Endothelial cell of umbilical vein (primary cell): Measurements from ENCODE around the gene TGM1. TPM values are rescaled to one million over a fixed set of nuclear protein-coding genes. Genes with fewer than 3 reads are reported as not detected.

Experiments
- BruUV-seq: library from RNA; stranded (reverse); fragments of 400-500 nt; replicated peaks from 2 replicates; lab custom pipeline; 2021; lab: Mats Ljungman, UMichigan
- CTCF ChIA-PET: fragments of 300-600, 350-600 bp; sonication (Branson Sonifier 250); formaldehyde crosslinking; loops from one replicate; lab custom pipeline; 2021; ENCODE audit warnings: antibody characterized with exemption, inconsistent platforms; lab: Charles Lee
- POLR2A ChIA-PET: fragments of 300-600, 350-600 bp; sonication (Branson Sonifier 250); formaldehyde crosslinking; loops from one replicate; lab custom pipeline; 2021; ENCODE audit warnings: antibody characterized with exemption, inconsistent platforms; lab: Charles Lee
- DNase-seq: peaks from one replicate; pipeline ENCODE4 v3.0.0-alpha.2; 2011; ENCODE audit warnings: low read depth, low spot score
- FAIRE-seq: peaks from 2 replicates; lab custom pipeline; 2011; peaks lifted over from hg19 to GRCh38; lab: Jason Lieb, UNC
- H2AFZ ChIP-seq: 2 replicates; pipeline ENCODE4 v1.6.0; 2012; ENCODE audit warnings: low read depth, low read length, control low read depth, inconsistent platforms
- H3K27ac ChIP-seq: 2 replicates; pipeline ENCODE4 v1.5.1; 2011; ENCODE audit warnings: low read depth, mild to moderate bottlenecking, control low read depth, low read length, moderate library complexity; ENCODE audit not compliant: insufficient read depth
- H3K27me3 ChIP-seq, 2 experiments: 2 replicates each; pipeline versions ENCODE4 v1.6.0 to v1.6.1; 2011; ENCODE audit warnings: low read length in 2 of 2, mixed read lengths in 1 of 2; ENCODE audit not compliant: control insufficient read depth in 2 of 2, insufficient read depth in 2 of 2
- H3K36me3 ChIP-seq, 2 experiments: 2 replicates in 1 of 2; 3 replicates in 1 of 2; pipeline ENCODE4 v1.5.1; 2011; ENCODE audit warnings: low read length in 2 of 2, mild to moderate bottlenecking in 1 of 2, moderate library complexity in 1 of 2; ENCODE audit not compliant: control insufficient read depth in 2 of 2, insufficient read depth in 2 of 2; ENCODE audit errors: extremely low read depth in 1 of 2
- H3K4me1 ChIP-seq: 3 replicates; pipeline ENCODE4 v1.5.1; 2011; ENCODE audit warnings: mild to moderate bottlenecking, low read length; ENCODE audit not compliant: control insufficient read depth, insufficient read depth; ENCODE audit errors: extremely low read depth
- H3K4me2 ChIP-seq: 2 replicates; pipeline ENCODE4 v1.6.1; 2011; ENCODE audit warnings: low read length, control low read depth, mixed read lengths; ENCODE audit not compliant: insufficient read depth
- H3K4me3 ChIP-seq, 3 experiments: fragments of 200-600 bp in 1 of 3; sonication (generic), shearing (Covaris generic) in 1 of 3; replicated peaks in 1 of 3; 2 replicates each; pipeline ENCODE4 v1.5.1; 2011 to 2016; ENCODE audit warnings: control low read depth in 3 of 3, low read length in 3 of 3, mild to moderate bottlenecking in 2 of 3, inconsistent platforms in 1 of 3, low read depth in 1 of 3, moderate library complexity in 1 of 3; ENCODE audit not compliant: insufficient read depth in 1 of 3
- H3K79me2 ChIP-seq: 2 replicates; pipeline ENCODE4 v1.6.0; 2012; ENCODE audit warnings: low read length, inconsistent platforms; ENCODE audit not compliant: control insufficient read depth, insufficient read depth
- H3K9ac ChIP-seq: replicated peaks from 2 replicates; pipeline ENCODE3; 2011; ENCODE audit warnings: low read length, control low read depth; ENCODE audit not compliant: insufficient read depth; ENCODE audit errors: extremely low read depth
- H3K9me1 ChIP-seq: replicated peaks from 3 replicates; pipeline ENCODE4 v1.6.0; 2011; ENCODE audit warnings: mild to moderate bottlenecking, low read length; ENCODE audit not compliant: control insufficient read depth, insufficient read depth; ENCODE audit errors: extremely low read depth
- H3K9me3 ChIP-seq: replicated peaks from 2 replicates; pipeline ENCODE4 v1.5.1; 2012; ENCODE audit warnings: low read length, inconsistent platforms; ENCODE audit not compliant: control insufficient read depth, insufficient read depth
- H4K20me1 ChIP-seq: replicated peaks from 2 replicates; pipeline ENCODE3; 2011; ENCODE audit warnings: mild to moderate bottlenecking, low read length; ENCODE audit not compliant: control insufficient read depth, insufficient read depth; ENCODE audit errors: extremely low read depth
- EZH2 ChIP-seq: IDR thresholded peaks from 2 replicates; pipeline ENCODE4 v1.6.1; 2012; ENCODE audit warnings: borderline replicate concordance, low read depth, mild to moderate bottlenecking, moderate library complexity, low read length, inconsistent platforms; ENCODE audit not compliant: severe bottlenecking
- FOS ChIP-seq: IDR thresholded peaks from 2 replicates; pipeline ENCODE4 v1.6.1; 2011; ENCODE audit warnings: mild to moderate bottlenecking, low read length, moderate library complexity, borderline replicate concordance; ENCODE audit not compliant: insufficient read depth
- GATA2 ChIP-seq: IDR thresholded peaks from 2 replicates; pipeline ENCODE4 v1.7.0; 2011; ENCODE audit warnings: low read depth, mild to moderate bottlenecking, moderate library complexity, mixed read lengths, low read length; ENCODE audit not compliant: insufficient read length, insufficient read depth
- JUN ChIP-seq: IDR thresholded peaks from 2 replicates; pipeline ENCODE4 v1.6.1; 2011; ENCODE audit warnings: borderline replicate concordance, low read depth; ENCODE audit not compliant: insufficient read length, insufficient read depth
- MYC ChIP-seq: IDR thresholded peaks from one replicate; pipeline ENCODE4 v1.6.1; 2011; ENCODE audit warnings: mild to moderate bottlenecking, low read depth, low read length
- POLR2A ChIP-seq: IDR thresholded peaks from 2 replicates; pipeline ENCODE4 v1.6.1; 2012; ENCODE audit warnings: low read depth, mild to moderate bottlenecking, control low read depth, low read length
- POLR2AphosphoS5 ChIP-seq: IDR thresholded peaks from 2 replicates; pipeline ENCODE4 v1.6.1; 2012; ENCODE audit warnings: low read depth, mild to moderate bottlenecking, control low read depth, low read length, moderate library complexity; ENCODE audit not compliant: insufficient read depth
- dilution Hi-C: fragments of 300-500 bp; cut with MboI; formaldehyde crosslinking; loops from one replicate; pipeline ENCODE4 v1.15.0; 2019; ENCODE audit warnings: low sequenced_read_pairs; ENCODE audit not compliant: extremely low pct_ligation_motif_present
- intact Hi-C: fragments of 100-400 bp; cut with micrococcal nuclease; formaldehyde crosslinking; loops from one replicate; pipeline ENCODE4 v1.10.0; 2022
- polyA plus RNA-seq, 4 experiments: library from polyadenylated mRNA; depleted of rRNA in 3 of 4; stranded (reverse) in 3 of 4; unstranded in 1 of 4; fragments of >200 nt; gene quantifications; 2 replicates each; pipeline versions ENCODE4 v1.2.1 to v1.2.3, GENCODE V29; 2011 to 2012; ENCODE audit warnings: missing spikeins in 1 of 4
- total RNA-seq: library from RNA; stranded (reverse); gene quantifications from 2 replicates; pipeline ENCODE4 v1.2.3, GENCODE V29; 2021
- TF ChIP-seq, protein P1 (sequence below), 2 donors: IDR thresholded peaks; 1 replicate in 1 of 2; 2 replicates in 1 of 2; pipeline ENCODE4 v1.5.1; 2011; ENCODE audit warnings: low read length in 2 of 2, mild to moderate bottlenecking in 2 of 2, moderate library complexity in 2 of 2, control low read depth in 1 of 2, inconsistent platforms in 1 of 2, low read depth in 1 of 2; ENCODE audit not compliant: insufficient read depth in 1 of 2; ENCODE audit errors: extremely low read depth in 1 of 2
- TF ChIP-seq, protein P2 (sequence below): IDR thresholded peaks from 2 replicates; pipeline ENCODE4 v1.6.1; 2011; ENCODE audit not compliant: insufficient read depth, insufficient read length

Gene TGM1
- total and polyA plus RNA-seq, 2 donors (not counting 3 experiments of a cell fraction or from before 2014, with no cell fraction given): 1.0 to 3.4 TPM

DNA sequence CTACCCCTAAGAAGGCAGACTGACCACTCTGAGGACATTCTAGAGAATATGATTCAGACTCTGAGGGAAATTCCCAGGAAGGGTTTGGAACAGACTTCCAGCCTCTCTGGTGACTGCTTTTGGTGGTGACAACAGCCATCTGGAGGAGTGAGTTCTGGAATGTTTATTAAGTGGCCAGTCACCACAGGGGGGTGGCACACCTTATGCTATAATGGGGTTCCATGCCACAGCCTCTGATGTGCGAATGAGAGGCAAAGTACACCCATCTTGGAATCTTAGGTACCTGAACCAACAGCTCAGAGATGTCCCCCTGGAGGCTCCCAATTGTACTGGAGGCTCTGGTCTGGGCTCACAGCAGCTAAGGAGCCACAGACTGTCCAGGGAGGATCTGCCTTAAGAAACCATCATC is 11.1 kb downstream of the TGM1 start:
- H3K27ac ChIP-seq: no peak overlapping the region
- no TSS peak for BruUV-seq
- H3K4me2 ChIP-seq: no peak overlapping the region
- no peaks in the 10 kb centered on the region for H3K27me3 ChIP-seq
- CTCF ChIA-PET: interaction anchor here (1.1 to 13.0 kb wide), 6 partner anchors 9 to 59 kb away, joined by 3 to 199 read pairs (median 6); partner anchors contain the start of genes CIDEB, DHRS1, LTB4R and LTB4R2
- H3K36me3 ChIP-seq: peaks cover 0 to 3% of the 10 kb centered on the region in 2 experiments
- no peak overlapping the region for H2AFZ ChIP-seq
- no peaks in the 10 kb centered on the region for H4K20me1 ChIP-seq
- TF ChIP-seq POLR2A (no peak), GATA2 (no peak)
- TF ChIP-seq, protein P1, sequence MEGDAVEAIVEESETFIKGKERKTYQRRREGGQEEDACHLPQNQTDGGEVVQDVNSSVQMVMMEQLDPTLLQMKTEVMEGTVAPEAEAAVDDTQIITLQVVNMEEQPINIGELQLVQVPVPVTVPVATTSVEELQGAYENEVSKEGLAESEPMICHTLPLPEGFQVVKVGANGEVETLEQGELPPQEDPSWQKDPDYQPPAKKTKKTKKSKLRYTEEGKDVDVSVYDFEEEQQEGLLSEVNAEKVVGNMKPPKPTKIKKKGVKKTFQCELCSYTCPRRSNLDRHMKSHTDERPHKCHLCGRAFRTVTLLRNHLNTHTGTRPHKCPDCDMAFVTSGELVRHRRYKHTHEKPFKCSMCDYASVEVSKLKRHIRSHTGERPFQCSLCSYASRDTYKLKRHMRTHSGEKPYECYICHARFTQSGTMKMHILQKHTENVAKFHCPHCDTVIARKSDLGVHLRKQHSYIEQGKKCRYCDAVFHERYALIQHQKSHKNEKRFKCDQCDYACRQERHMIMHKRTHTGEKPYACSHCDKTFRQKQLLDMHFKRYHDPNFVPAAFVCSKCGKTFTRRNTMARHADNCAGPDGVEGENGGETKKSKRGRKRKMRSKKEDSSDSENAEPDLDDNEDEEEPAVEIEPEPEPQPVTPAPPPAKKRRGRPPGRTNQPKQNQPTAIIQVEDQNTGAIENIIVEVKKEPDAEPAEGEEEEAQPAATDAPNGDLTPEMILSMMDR (IDR thresholded peaks at IDR 0.05; ENCODE audit: extremely low read depth in 1 of 2, insufficient read depth in 1 of 2, low read depth in 1 of 2, low read length in 2 of 2): peak in 1 of 2 donors; percentile 2
- dilution Hi-C loops (no loop called here), intact Hi-C loops (no loop called here)
- peak; percentile 12 for DNase-seq
- POLR2A ChIA-PET: interaction anchor here (1.1 kb wide), 1 partner anchor 10 kb away, joined by 6 read pairs; the partner anchor contains the start of gene TINF2
- peak; percentile 71 for FAIRE-seq
- no peak overlapping the region for H3K4me3 ChIP-seq
- H3K4me1 ChIP-seq: no peaks in the 10 kb centered on the region
- no peak overlapping the region for H3K9ac ChIP-seq
- no peaks in the 10 kb centered on the region for H3K9me1 ChIP-seq
- no peaks in the 10 kb centered on the region for H3K79me2 ChIP-seq
- no peaks in the 10 kb centered on the region for H3K9me3 ChIP-seq

DNA sequence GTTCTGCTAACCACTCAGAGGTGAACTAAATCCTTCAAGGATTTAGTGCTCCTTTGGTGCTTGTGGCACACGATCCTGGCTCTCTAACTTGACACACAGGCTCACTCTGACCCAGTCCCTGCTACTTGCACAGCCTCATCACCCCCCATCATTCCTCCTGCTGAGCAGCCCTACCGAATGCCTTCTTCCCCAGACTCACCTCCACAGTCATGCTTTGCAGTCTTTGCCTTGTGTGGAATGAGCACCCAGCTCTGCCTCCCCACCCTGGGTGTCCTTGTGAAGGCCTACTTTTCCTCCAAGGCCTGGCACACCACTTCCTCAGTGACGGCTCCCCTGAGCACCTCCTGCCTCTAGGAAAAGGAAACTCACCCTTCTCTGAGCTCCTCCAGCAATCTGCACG is 12.6 kb downstream of the TGM1 start:
- intact Hi-C loops: no loop called here
- Histone ChIP-seq H4K20me1 (no peaks in the 10 kb centered on the region), H3K27me3 (no peaks in the 10 kb centered on the region), H2AFZ (no peak overlapping the region), H3K9me3 (no peaks in the 10 kb centered on the region), H3K4me1 (no peaks in the 10 kb centered on the region), H3K4me2 (no peak overlapping the region), H3K4me3 (no peak overlapping the region), H3K79me2 (no peaks in the 10 kb centered on the region), H3K27ac (no peak overlapping the region), H3K9me1 (no peaks in the 10 kb centered on the region), H3K36me3 (peaks cover 0 to 3% of the 10 kb centered on the region in 2 experiments), H3K9ac (no peak overlapping the region)
- TF ChIP-seq POLR2AphosphoS5: no peak
- TF ChIP-seq, protein P1 (IDR thresholded peaks at IDR 0.05; ENCODE audit: extremely low read depth in 1 of 2, insufficient read depth in 1 of 2, low read depth in 1 of 2, low read length in 2 of 2): no peak
- no peak for TF ChIP-seq JUN
- TF ChIP-seq POLR2A: no peak
- TF ChIP-seq, protein P2, sequence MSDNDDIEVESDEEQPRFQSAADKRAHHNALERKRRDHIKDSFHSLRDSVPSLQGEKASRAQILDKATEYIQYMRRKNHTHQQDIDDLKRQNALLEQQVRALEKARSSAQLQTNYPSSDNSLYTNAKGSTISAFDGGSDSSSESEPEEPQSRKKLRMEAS: no peak
- no peak for TF ChIP-seq EZH2
- TF ChIP-seq MYC: no peak
- TF ChIP-seq FOS: no peak
- no peak for TF ChIP-seq GATA2
- DNase-seq (no peak), FAIRE-seq (no peak)
- dilution Hi-C loops: no loop called here
- no TSS peak for BruUV-seq
- ChIA-PET CTCF (interaction anchor here (1.0 to 13.0 kb wide), 4 partner anchors 30 to 58 kb away, joined by 3 to 199 read pairs (median 6); partner anchors contain the start of genes CIDEB, DHRS1, MDP1 and NOP9), POLR2A (no interaction called here)
